A549 (cell line): ENCODE results near the gene CTNS. TPM values are rescaled to one million over a fixed set of nuclear protein-coding genes. Genes with fewer than 3 reads are reported as not detected.
A peak's percentile ranks its signal among the peaks of the same experiment; 100 is the strongest.

Experiments
- ATAC-seq, 2 experiments: fragments of 200-7000 bp in 1 of 2; fragments of >200 bp in 1 of 2; cut with Nextera tagmentation in 1 of 2; cut with Tn5 transposase in 1 of 2; 3 replicates each; pipeline versions ENCODE4 v1.8.0 to v1.9.1; 2018 to 2020; ENCODE audit warnings: mild to moderate bottlenecking in 1 of 2, moderate library complexity in 1 of 2
- CTCF ChIA-PET: fragments of 300-600 bp; sonication (Branson Sonifier 250); formaldehyde crosslinking; extraction: SDS; loops from one replicate; lab custom pipeline; 2021; ENCODE audit warnings: antibody characterized with exemption, inconsistent platforms; lab: Yijun Ruan, JAX
- POLR2A ChIA-PET: fragments of 350-600 bp; formaldehyde crosslinking; extraction: SDS; loops from one replicate; lab custom pipeline; 2021; ENCODE audit warnings: antibody characterized with exemption, inconsistent platforms; lab: Yijun Ruan, JAX
- DNase-seq, 2 experiments: peaks; one replicate each; pipeline versions ENCODE4 v3.0.0 to v3.0.0-alpha.2; 2011 to 2016; ENCODE audit warnings: low read depth in 1 of 2, low spot score in 1 of 2
- FAIRE-seq: peaks from 2 replicates; lab custom pipeline; 2011; peaks lifted over from hg19 to GRCh38; lab: Jason Lieb, UNC
- H3K27ac ChIP-seq, 2 experiments: fragments of >200 bp; sonication (Bioruptor Twin); formaldehyde crosslinking; 3 replicates each; pipeline ENCODE4 v1.5.1; 2016 to 2017
- H3K4me1 ChIP-seq: fragments of >200 bp; sonication (Bioruptor Twin); formaldehyde crosslinking; 3 replicates; pipeline ENCODE4 v1.6.1; 2016
- H3K4me2 ChIP-seq: fragments of >200 bp; sonication (Bioruptor Twin); formaldehyde crosslinking; 3 replicates; pipeline ENCODE4 v1.6.1; 2016
- H3K4me3 ChIP-seq: fragments of >200 bp; sonication (Bioruptor Twin); formaldehyde crosslinking; 3 replicates; pipeline ENCODE4 v1.5.1; 2016
- H3K9me3 ChIP-seq: fragments of >200 bp; sonication (Bioruptor Twin); formaldehyde crosslinking; 3 replicates; pipeline ENCODE4 v1.6.1; 2016
- CBX8 ChIP-seq: fragments of 200-600 bp; sonication (generic); IDR thresholded peaks from 2 replicates; pipeline ENCODE4 v1.6.1; 2016
- CHD4 ChIP-seq: fragments of 200-600 bp; sonication (generic); IDR thresholded peaks from 2 replicates; pipeline ENCODE4 v1.6.1; 2016; ENCODE audit warnings: antibody characterized with exemption, mild to moderate bottlenecking, borderline replicate concordance
- EHMT2 ChIP-seq: fragments of 200-600 bp; sonication (generic); IDR thresholded peaks from 2 replicates; pipeline ENCODE4 v1.6.1; 2016; ENCODE audit warnings: antibody characterized with exemption, low read depth, mild to moderate bottlenecking, moderate library complexity
- FOSB ChIP-seq: fragments of 250-450 bp; sonication (Bioruptor Pico); IDR thresholded peaks from 2 replicates; pipeline ENCODE4 v1.5.0; 2020; ENCODE audit warnings: mild to moderate bottlenecking, moderate library complexity
- FOSL2 ChIP-seq, 2 experiments: fragments of 450-650 bp in 1 of 2; fragments of >200 bp in 1 of 2; sonication (Bioruptor Twin) in 1 of 2; formaldehyde crosslinking; IDR thresholded peaks; 2 replicates each; pipeline versions ENCODE4 v1.5.0 to v1.6.1; 2016 to 2020; ENCODE audit warnings: mild to moderate bottlenecking in 1 of 2, moderate library complexity in 1 of 2
- GATA3 ChIP-seq: IDR thresholded peaks from 2 replicates; pipeline ENCODE4 v1.6.1; 2012; ENCODE audit warnings: borderline replicate concordance
- HEYL ChIP-seq: fragments of 250-450 bp; sonication (Bioruptor Pico); IDR thresholded peaks from 2 replicates; pipeline ENCODE4 v1.8.0; 2021; ENCODE audit warnings: mild to moderate bottlenecking, moderate library complexity
- HOXB13 ChIP-seq: fragments of 250-450 bp; sonication (Bioruptor Pico); IDR thresholded peaks from 2 replicates; pipeline ENCODE4 v1.5.0; 2020; ENCODE audit warnings: low read depth, mild to moderate bottlenecking, moderate library complexity
- HOXB5 ChIP-seq: fragments of 250-450 bp; sonication (Bioruptor Pico); IDR thresholded peaks from 2 replicates; pipeline ENCODE4 v1.5.0; 2020; ENCODE audit warnings: mild to moderate bottlenecking, moderate library complexity
- KDM5A ChIP-seq: fragments of 200-600 bp; sonication (generic); IDR thresholded peaks from 2 replicates; pipeline ENCODE4 v1.6.1; 2016; ENCODE audit warnings: antibody characterized with exemption, mild to moderate bottlenecking
- PBX3 ChIP-seq: IDR thresholded peaks from 2 replicates; pipeline ENCODE4 v1.6.1; 2012
- PHF8 ChIP-seq: fragments of 200-600 bp; sonication (generic); IDR thresholded peaks from 2 replicates; pipeline ENCODE4 v1.6.1; 2016; ENCODE audit warnings: low read depth, mild to moderate bottlenecking, antibody characterized with exemption, moderate library complexity, borderline replicate concordance
- POLR2AphosphoS2 ChIP-seq: conservative IDR thresholded peaks from 2 replicates; pipeline ENCODE4 v1.6.1; 2012; ENCODE audit warnings: low read length, improper control_type of control experiment, inconsistent platforms
- RCOR1 ChIP-seq: fragments of 150-350 bp; IDR thresholded peaks from 2 replicates; pipeline ENCODE4 v1.6.1; 2014; ENCODE audit warnings: antibody characterized with exemption, low read length, low read depth
- RNF2 ChIP-seq: fragments of 200-600 bp; sonication (generic); IDR thresholded peaks from 2 replicates; pipeline ENCODE4 v1.6.1; 2016; ENCODE audit warnings: low read depth, mild to moderate bottlenecking, antibody characterized with exemption, moderate library complexity, borderline replicate concordance
- TFCP2L1 ChIP-seq: fragments of 250-450 bp; sonication (Bioruptor Pico); IDR thresholded peaks from 2 replicates; pipeline ENCODE4 v1.5.0; 2021; ENCODE audit warnings: mild to moderate bottlenecking
- TP53 ChIP-seq: fragments of 250-450 bp; sonication (Bioruptor Pico); IDR thresholded peaks from 2 replicates; pipeline ENCODE4 v1.5.0; 2021; ENCODE audit warnings: mild to moderate bottlenecking, moderate library complexity
- ZNF302 ChIP-seq: fragments of 250-450 bp; sonication (Bioruptor Pico); IDR thresholded peaks from 2 replicates; pipeline ENCODE4 v1.9.0; 2021; ENCODE audit warnings: inconsistent platforms, mild to moderate bottlenecking, moderate library complexity
- ZSCAN20 ChIP-seq: fragments of 250-450 bp; sonication (Bioruptor Pico); IDR thresholded peaks from 2 replicates; pipeline ENCODE4 v1.8.0; 2022; ENCODE audit warnings: mild to moderate bottlenecking, moderate library complexity
- WGBS: methylation state at CpG from one replicate; pipeline ENCODE4 v1.1.6; 2017; ENCODE audit errors: missing lambda C conversion rate; 5-methylcytosine and 5-hydroxymethylcytosine counted together
- polyA plus RNA-seq, 4 experiments: library from polyadenylated mRNA; depleted of rRNA in 3 of 4; stranded (reverse); fragments of >200 nt; fragmentation: RNase III in 1 of 4; extraction: RNeasy Plus Mini Kit Qiagen cat#74134 plus additional on column Dnase treatment in 1 of 4; gene quantifications; 2 replicates in 3 of 4; 3 replicates in 1 of 4; pipeline ENCODE4 v1.2.3, GENCODE V29; 2011 to 2017
- TF ChIP-seq, protein P1 (sequence below): fragments of 200-600 bp; sonication (generic); IDR thresholded peaks from 2 replicates; pipeline ENCODE4 v1.6.1; 2016; ENCODE audit warnings: antibody characterized with exemption, mild to moderate bottlenecking, moderate library complexity

Gene CTNS
- polyA plus RNA-seq, 2 of the 4 experiments (the other 2 are of a cell fraction) = 6.5 to 20.3 TPM

DNA sequence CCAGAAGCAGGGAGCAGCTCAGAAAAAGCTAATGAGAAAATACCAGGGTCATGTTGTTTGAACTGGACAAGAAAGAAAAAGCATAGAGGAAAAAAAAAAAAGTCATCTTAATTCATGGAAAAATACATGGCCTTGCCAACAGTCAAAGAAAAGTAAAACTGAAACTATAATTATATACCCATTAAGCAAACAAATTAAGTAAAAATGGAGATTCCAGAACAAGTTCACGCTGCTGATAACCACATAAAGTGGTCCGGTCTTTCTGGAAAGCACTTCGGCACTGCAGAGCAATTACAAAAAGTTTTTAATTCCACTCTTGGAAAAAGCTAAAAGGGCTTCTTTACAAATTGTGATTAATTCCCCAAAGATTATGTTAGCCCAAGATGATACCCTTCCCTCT lies 71.8 kb downstream of the CTNS start:
- POLR2A ChIA-PET = interaction anchor here (0.7 kb wide), 1 partner anchor 41 kb away, joined by 3 read pairs; no protein-coding TSS in a partner anchor
- no peak overlapping the region for H3K4me2 ChIP-seq
- H3K4me1 ChIP-seq = no peaks in the 10 kb centered on the region
- DNase-seq (no peak), FAIRE-seq (no peak), ATAC-seq (no peak)
- H3K27ac ChIP-seq = no peak overlapping the region
- TF ChIP-seq ZNF302 (CRISPR knock-in tag) (no peak), PBX3 (no peak), EHMT2 (no peak), ZSCAN20 (no peak), TP53 (CRISPR knock-in tag) (no peak), RCOR1 (no peak), POLR2AphosphoS2 (no peak), PHF8 (no peak), KDM5A (no peak), GATA3 (no peak), HOXB5 (no peak), TFCP2L1 (CRISPR knock-in tag) (no peak), HOXB13 (CRISPR knock-in tag) (no peak), RNF2 (no peak), HEYL (CRISPR knock-in tag) (no peak), CBX8 (no peak), CHD4 (no peak), FOSB (CRISPR knock-in tag) (no peak)
- TF ChIP-seq, protein P1, sequence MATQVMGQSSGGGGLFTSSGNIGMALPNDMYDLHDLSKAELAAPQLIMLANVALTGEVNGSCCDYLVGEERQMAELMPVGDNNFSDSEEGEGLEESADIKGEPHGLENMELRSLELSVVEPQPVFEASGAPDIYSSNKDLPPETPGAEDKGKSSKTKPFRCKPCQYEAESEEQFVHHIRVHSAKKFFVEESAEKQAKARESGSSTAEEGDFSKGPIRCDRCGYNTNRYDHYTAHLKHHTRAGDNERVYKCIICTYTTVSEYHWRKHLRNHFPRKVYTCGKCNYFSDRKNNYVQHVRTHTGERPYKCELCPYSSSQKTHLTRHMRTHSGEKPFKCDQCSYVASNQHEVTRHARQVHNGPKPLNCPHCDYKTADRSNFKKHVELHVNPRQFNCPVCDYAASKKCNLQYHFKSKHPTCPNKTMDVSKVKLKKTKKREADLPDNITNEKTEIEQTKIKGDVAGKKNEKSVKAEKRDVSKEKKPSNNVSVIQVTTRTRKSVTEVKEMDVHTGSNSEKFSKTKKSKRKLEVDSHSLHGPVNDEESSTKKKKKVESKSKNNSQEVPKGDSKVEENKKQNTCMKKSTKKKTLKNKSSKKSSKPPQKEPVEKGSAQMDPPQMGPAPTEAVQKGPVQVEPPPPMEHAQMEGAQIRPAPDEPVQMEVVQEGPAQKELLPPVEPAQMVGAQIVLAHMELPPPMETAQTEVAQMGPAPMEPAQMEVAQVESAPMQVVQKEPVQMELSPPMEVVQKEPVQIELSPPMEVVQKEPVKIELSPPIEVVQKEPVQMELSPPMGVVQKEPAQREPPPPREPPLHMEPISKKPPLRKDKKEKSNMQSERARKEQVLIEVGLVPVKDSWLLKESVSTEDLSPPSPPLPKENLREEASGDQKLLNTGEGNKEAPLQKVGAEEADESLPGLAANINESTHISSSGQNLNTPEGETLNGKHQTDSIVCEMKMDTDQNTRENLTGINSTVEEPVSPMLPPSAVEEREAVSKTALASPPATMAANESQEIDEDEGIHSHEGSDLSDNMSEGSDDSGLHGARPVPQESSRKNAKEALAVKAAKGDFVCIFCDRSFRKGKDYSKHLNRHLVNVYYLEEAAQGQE = no peak
- WGBS = 90% methylated on average over 3 of the region's 3 CpGs
- CTCF ChIA-PET = interaction anchor here (0.7 to 3.7 kb wide), 5 partner anchors 9 to 119 kb away, joined by 3 to 11 read pairs (median 3); no protein-coding TSS in a partner anchor
- no peaks in the 10 kb centered on the region for H3K9me3 ChIP-seq
- H3K4me3 ChIP-seq = no peak overlapping the region

- 90% methylated on average over 5 of the region's 5 CpGs for WGBS
- POLR2A ChIA-PET = no interaction called here
- FAIRE-seq (no peak), ATAC-seq (peak; percentile 39 to 42; a peak in 2 of 6 replicates), DNase-seq (no peak)
- H3K4me2 ChIP-seq = no peak overlapping the region
- TF ChIP-seq FOSB (CRISPR knock-in tag) (no peak), FOSL2 (IDR thresholded peaks at IDR 0.05) (no peak), FOSL2 (CRISPR knock-in tag; IDR thresholded peaks at IDR 0.05) (0 out of 2 replicates have a peak, but pooled peaks have one; percentile 8)
- no peak overlapping the region for H3K27ac ChIP-seq
- CTCF ChIA-PET = interaction anchor here (1.0 to 3.4 kb wide), 3 partner anchors 27 to 862 kb away, joined by 3 to 10 read pairs (median 4); no protein-coding TSS in a partner anchor
- no peaks in the 10 kb centered on the region for H3K4me1 ChIP-seq
- no peak overlapping the region for H3K4me3 ChIP-seq
- H3K9me3 ChIP-seq = no peaks in the 10 kb centered on the region
Measured at GRCh38 chr17:3710951-3711383, 74.4 kb downstream of the CTNS start.

Other genes starting within 250 kb of the CTNS start
- not detected in 2 replicates for gene OR1E1, start 238.3 kb upstream of the CTNS start, polyA plus RNA-seq (2011; rRNA removed)
- not detected in 3 replicates for gene OR1E1, start 238.3 kb upstream of the CTNS start, polyA plus RNA-seq (2017; fragmentation: RNase III; extraction: RNeasy Plus Mini Kit Qiagen cat#74134 plus additional on column Dnase treatment)
- gene OR3A3, start 225.4 kb upstream of the CTNS start, polyA plus RNA-seq (2011; rRNA removed) = not detected in 2 replicates
- not detected in 3 replicates for gene OR3A3, start 225.4 kb upstream of the CTNS start, polyA plus RNA-seq (2017; fragmentation: RNase III; extraction: RNeasy Plus Mini Kit Qiagen cat#74134 plus additional on column Dnase treatment)
- gene OR1E2, start 202.9 kb upstream of the CTNS start, polyA plus RNA-seq (2011; rRNA removed) = not detected in 2 replicates
- gene OR1E2, start 202.9 kb upstream of the CTNS start, polyA plus RNA-seq (2017; fragmentation: RNase III; extraction: RNeasy Plus Mini Kit Qiagen cat#74134 plus additional on column Dnase treatment) = not detected in 3 replicates
- gene SPATA22, start 164.9 kb upstream of the CTNS start, polyA plus RNA-seq (2011; rRNA removed) = not detected in 2 replicates
- not detected in 3 replicates for gene SPATA22, start 164.9 kb upstream of the CTNS start, polyA plus RNA-seq (2017; fragmentation: RNase III; extraction: RNeasy Plus Mini Kit Qiagen cat#74134 plus additional on column Dnase treatment)
- gene ASPA, start 160.8 kb upstream of the CTNS start, polyA plus RNA-seq (2011; rRNA removed) = not detected in 2 replicates
- gene ASPA, start 160.8 kb upstream of the CTNS start, polyA plus RNA-seq (2017; fragmentation: RNase III; extraction: RNeasy Plus Mini Kit Qiagen cat#74134 plus additional on column Dnase treatment) = not detected in 3 replicates
- gene TRPV3, start 78.9 kb upstream of the CTNS start, polyA plus RNA-seq (2011; rRNA removed) = 1.2 TPM in 2 replicates
- gene TRPV3, start 78.9 kb upstream of the CTNS start, polyA plus RNA-seq (2017; fragmentation: RNase III; extraction: RNeasy Plus Mini Kit Qiagen cat#74134 plus additional on column Dnase treatment) = 0.44 to 0.54 TPM (median 0.46 TPM) in 3 replicates
- gene TRPV1, start 27.3 kb upstream of the CTNS start, polyA plus RNA-seq (2011; rRNA removed) = 3.0 and 4.3 TPM in 2 replicates
- gene TRPV1, start 27.3 kb upstream of the CTNS start, polyA plus RNA-seq (2017; fragmentation: RNase III; extraction: RNeasy Plus Mini Kit Qiagen cat#74134 plus additional on column Dnase treatment) = 5.0 to 5.3 TPM (median 5.1 TPM) in 3 replicates
- gene SHPK, start 510 bp upstream of the CTNS start, polyA plus RNA-seq (2011; rRNA removed) = 10.7 and 13.4 TPM in 2 replicates
- gene SHPK, start 510 bp upstream of the CTNS start, polyA plus RNA-seq (2017; fragmentation: RNase III; extraction: RNeasy Plus Mini Kit Qiagen cat#74134 plus additional on column Dnase treatment) = 9.5 to 11.2 TPM (median 10.9 TPM) in 3 replicates
- gene TAX1BP3, start 31.8 kb downstream of the CTNS start, polyA plus RNA-seq (2011; rRNA removed) = 89.1 and 122 TPM in 2 replicates
- gene TAX1BP3, start 31.8 kb downstream of the CTNS start, polyA plus RNA-seq (2017; fragmentation: RNase III; extraction: RNeasy Plus Mini Kit Qiagen cat#74134 plus additional on column Dnase treatment) = 229 to 234 TPM (median 233 TPM) in 3 replicates
- gene EMC6, start 32.1 kb downstream of the CTNS start, polyA plus RNA-seq (2011; rRNA removed) = 53.3 and 68.3 TPM in 2 replicates
- 109 to 122 TPM (median 115 TPM) in 3 replicates for gene EMC6, start 32.1 kb downstream of the CTNS start, polyA plus RNA-seq (2017; fragmentation: RNase III; extraction: RNeasy Plus Mini Kit Qiagen cat#74134 plus additional on column Dnase treatment)
- 7.8 and 12.2 TPM in 2 replicates for gene P2RX5, start 59.4 kb downstream of the CTNS start, polyA plus RNA-seq (2011; rRNA removed)
- gene P2RX5, start 59.4 kb downstream of the CTNS start, polyA plus RNA-seq (2017; fragmentation: RNase III; extraction: RNeasy Plus Mini Kit Qiagen cat#74134 plus additional on column Dnase treatment) = 10.6 to 13.3 TPM (median 11.8 TPM) in 3 replicates
- 8.7 and 10.0 TPM in 2 replicates for gene HASPIN, start 87.1 kb downstream of the CTNS start, polyA plus RNA-seq (2011; rRNA removed)
- 10.9 to 12.0 TPM (median 11.5 TPM) in 3 replicates for gene HASPIN, start 87.1 kb downstream of the CTNS start, polyA plus RNA-seq (2017; fragmentation: RNase III; extraction: RNeasy Plus Mini Kit Qiagen cat#74134 plus additional on column Dnase treatment)
- gene ITGAE, start 164.4 kb downstream of the CTNS start, polyA plus RNA-seq (2011; rRNA removed) = 154 and 165 TPM in 2 replicates
- gene ITGAE, start 164.4 kb downstream of the CTNS start, polyA plus RNA-seq (2017; fragmentation: RNase III; extraction: RNeasy Plus Mini Kit Qiagen cat#74134 plus additional on column Dnase treatment) = 151 to 158 TPM (median 156 TPM) in 3 replicates
- 27.7 and 32.7 TPM in 2 replicates for gene NCBP3, start 209.5 kb downstream of the CTNS start, polyA plus RNA-seq (2011; rRNA removed)
- 36.2 to 37.0 TPM (median 36.6 TPM) in 3 replicates for gene NCBP3, start 209.5 kb downstream of the CTNS start, polyA plus RNA-seq (2017; fragmentation: RNase III; extraction: RNeasy Plus Mini Kit Qiagen cat#74134 plus additional on column Dnase treatment)